Measurements from ENCODE around the gene CIT. TPM values are rescaled to one million over a fixed set of nuclear protein-coding genes. Genes with fewer than 3 reads are reported as not detected.
A peak's percentile ranks its signal among the peaks of the same experiment; 100 is the strongest.

CIT gene
- total and polyA plus RNA-seq, 2 donors (not counting 3 experiments of a cell fraction or from before 2014, with no cell fraction given), result 13.3 to 61.8 TPM

- CTCF ChIA-PET, result interaction anchor here (0.6 to 1.5 kb wide), 15 partner anchors 9 to 244 kb away, joined by 3 to 7 read pairs (median 4); partner anchors contain the start of gene PRKAB1
- Histone ChIP-seq H3K9ac (replicated peaks; ENCODE audit: extremely low read depth, insufficient read depth, low read length) (no peak overlapping the region), H3K4me2 (ENCODE audit: insufficient read depth, low read length) (no peak overlapping the region), H4K20me1 (replicated peaks; ENCODE audit: control insufficient read depth, extremely low read depth, insufficient read depth, low read length) (no peaks in the 10 kb centered on the region), H3K27ac (ENCODE audit: insufficient read depth, low read depth, low read length) (no peak overlapping the region), H3K4me3 (replicated peaks in 1 of 3; ENCODE audit: insufficient read depth in 1 of 3, low read depth in 1 of 3, low read length in 3 of 3) (no peak overlapping the region), H3K9me1 (replicated peaks; ENCODE audit: control insufficient read depth, extremely low read depth, insufficient read depth, low read length) (no peaks in the 10 kb centered on the region), H3K79me2 (ENCODE audit: control insufficient read depth, insufficient read depth, low read length) (no peaks in the 10 kb centered on the region), H3K36me3 (ENCODE audit: control insufficient read depth in 2 of 2, extremely low read depth in 1 of 2, insufficient read depth in 2 of 2, low read length in 2 of 2) (no peaks in the 10 kb centered on the region), H2AFZ (ENCODE audit: low read depth, low read length) (no peak overlapping the region), H3K9me3 (replicated peaks; ENCODE audit: control insufficient read depth, insufficient read depth, low read length) (no peaks in the 10 kb centered on the region), H3K27me3 (ENCODE audit: control insufficient read depth in 2 of 2, insufficient read depth in 2 of 2, low read length in 2 of 2) (peaks cover 3 to 4% of the 10 kb centered on the region in 2 experiments), H3K4me1 (ENCODE audit: control insufficient read depth, extremely low read depth, insufficient read depth, low read length) (no peaks in the 10 kb centered on the region)
- no TSS peak for BruUV-seq (replicated peaks)
- DNase-seq (ENCODE audit: low read depth, low spot score), result peak; percentile 79
- TF ChIP-seq FOS (IDR thresholded peaks at IDR 0.05; ENCODE audit: borderline replicate concordance, insufficient read depth, low read length) (no peak), CTCF (IDR thresholded peaks at IDR 0.05; ENCODE audit: extremely low read depth in 1 of 2, insufficient read depth in 1 of 2, low read depth in 1 of 2, low read length in 2 of 2) (peak; percentile 72 to 84), GATA2 (IDR thresholded peaks at IDR 0.05; ENCODE audit: insufficient read depth, insufficient read length, low read depth, low read length) (peak; percentile 96)
- dilution Hi-C loops (cut with MboI; ENCODE audit: extremely low pct_ligation_motif_present, low sequenced_read_pairs) (no loop called here), intact Hi-C loops (cut with micrococcal nuclease) (loop anchor here (1.0 to 2.0 kb wide), 2 partner anchors 98 to 243 kb away; no protein-coding TSS in a partner anchor)
- POLR2A ChIA-PET, result no interaction called here
- FAIRE-seq, result peak; percentile 81
Measured at GRCh38 chr12:119902084-119902509, 25.0 kb upstream of the CIT start.

- BruUV-seq (replicated peaks), result no TSS peak
- Histone ChIP-seq H3K27me3 (ENCODE audit: control insufficient read depth in 2 of 2, insufficient read depth in 2 of 2, low read length in 2 of 2) (peaks cover 3 to 4% of the 10 kb centered on the region in 2 experiments), H4K20me1 (replicated peaks; ENCODE audit: control insufficient read depth, extremely low read depth, insufficient read depth, low read length) (no peaks in the 10 kb centered on the region), H3K4me1 (ENCODE audit: control insufficient read depth, extremely low read depth, insufficient read depth, low read length) (no peaks in the 10 kb centered on the region), H3K27ac (ENCODE audit: insufficient read depth, low read depth, low read length) (no peak overlapping the region), H3K9ac (replicated peaks; ENCODE audit: extremely low read depth, insufficient read depth, low read length) (no peak overlapping the region), H3K36me3 (ENCODE audit: control insufficient read depth in 2 of 2, extremely low read depth in 1 of 2, insufficient read depth in 2 of 2, low read length in 2 of 2) (no peaks in the 10 kb centered on the region), H3K79me2 (ENCODE audit: control insufficient read depth, insufficient read depth, low read length) (no peaks in the 10 kb centered on the region), H3K9me1 (replicated peaks; ENCODE audit: control insufficient read depth, extremely low read depth, insufficient read depth, low read length) (no peaks in the 10 kb centered on the region), H3K4me3 (replicated peaks in 1 of 3; ENCODE audit: insufficient read depth in 1 of 3, low read depth in 1 of 3, low read length in 3 of 3) (no peak overlapping the region), H3K9me3 (replicated peaks; ENCODE audit: control insufficient read depth, insufficient read depth, low read length) (no peaks in the 10 kb centered on the region), H3K4me2 (ENCODE audit: insufficient read depth, low read length) (no peak overlapping the region), H2AFZ (ENCODE audit: low read depth, low read length) (no peak overlapping the region)
- no peak for TF ChIP-seq GATA2 (IDR thresholded peaks at IDR 0.05; ENCODE audit: insufficient read depth, insufficient read length, low read depth, low read length)
- TF ChIP-seq FOS (IDR thresholded peaks at IDR 0.05; ENCODE audit: borderline replicate concordance, insufficient read depth, low read length), result no peak
- no peak for TF ChIP-seq MAX (IDR thresholded peaks at IDR 0.05; ENCODE audit: insufficient read depth, insufficient read length)
- no peak for TF ChIP-seq CTCF (IDR thresholded peaks at IDR 0.05; ENCODE audit: extremely low read depth in 1 of 2, insufficient read depth in 1 of 2, low read depth in 1 of 2, low read length in 2 of 2)
- no peak for TF ChIP-seq MYC (IDR thresholded peaks at IDR 0.05; ENCODE audit: low read depth, low read length)
- no peak for TF ChIP-seq JUN (IDR thresholded peaks at IDR 0.05; ENCODE audit: borderline replicate concordance, insufficient read depth, insufficient read length, low read depth)
- TF ChIP-seq POLR2A (IDR thresholded peaks at IDR 0.05; ENCODE audit: low read depth, low read length), result no peak
- no peak for TF ChIP-seq POLR2AphosphoS5 (IDR thresholded peaks at IDR 0.05; ENCODE audit: insufficient read depth, low read depth, low read length)
- TF ChIP-seq EZH2 (IDR thresholded peaks at IDR 0.05; ENCODE audit: borderline replicate concordance, low read depth, low read length, severe bottlenecking), result no peak
- DNase-seq (ENCODE audit: low read depth, low spot score), result no peak
- intact Hi-C loops (cut with micrococcal nuclease) (loop anchor here (1.0 to 2.0 kb wide), 2 partner anchors 97 to 243 kb away; no protein-coding TSS in a partner anchor), dilution Hi-C loops (cut with MboI; ENCODE audit: extremely low pct_ligation_motif_present, low sequenced_read_pairs) (no loop called here)
- ChIA-PET POLR2A (no interaction called here), CTCF (interaction anchor here (0.7 to 1.5 kb wide), 6 partner anchors 9 to 243 kb away, joined by 3 to 7 read pairs (median 4); no protein-coding TSS in a partner anchor)
- no peak for FAIRE-seq
Measured at GRCh38 chr12:119901670-119902069, 24.6 kb upstream of the CIT start.
